Superior temporal gyrus (tissue), 1 donor: Measurements from ENCODE around the gene KREMEN1.

ENCODE experiments used
- DNase-seq: peaks from one replicate; pipeline ENCODE4 v3.0.0-alpha.2; 2016; ENCODE audit errors: extremely low spot score

Gene KREMEN1

GRCh38 chr22:29128891-29129807, 56.3 kb downstream of the KREMEN1 start:
- DNase-seq = no peak

DNA sequence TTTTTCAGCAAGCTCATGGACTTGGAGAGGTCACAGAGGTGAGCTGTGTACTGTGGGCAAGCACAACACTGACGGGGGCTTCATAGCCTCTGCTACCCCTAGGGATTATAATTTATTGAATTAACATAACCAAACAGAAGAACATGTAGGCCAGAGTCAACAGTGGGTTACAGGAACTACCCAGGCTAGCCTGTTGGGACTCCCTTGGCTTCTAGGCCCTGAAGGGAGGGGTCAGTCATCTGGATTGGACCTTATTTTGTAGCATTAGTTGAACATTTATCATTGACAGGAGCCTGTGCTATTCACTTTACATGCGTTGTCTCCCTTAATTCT, 56.9 kb downstream of the KREMEN1 start:
- no peak for DNase-seq

- DNase-seq = no peak
These were observed 57.6 kb downstream of the KREMEN1 start for GRCh38 chr22:29130476-29130875.

DNA sequence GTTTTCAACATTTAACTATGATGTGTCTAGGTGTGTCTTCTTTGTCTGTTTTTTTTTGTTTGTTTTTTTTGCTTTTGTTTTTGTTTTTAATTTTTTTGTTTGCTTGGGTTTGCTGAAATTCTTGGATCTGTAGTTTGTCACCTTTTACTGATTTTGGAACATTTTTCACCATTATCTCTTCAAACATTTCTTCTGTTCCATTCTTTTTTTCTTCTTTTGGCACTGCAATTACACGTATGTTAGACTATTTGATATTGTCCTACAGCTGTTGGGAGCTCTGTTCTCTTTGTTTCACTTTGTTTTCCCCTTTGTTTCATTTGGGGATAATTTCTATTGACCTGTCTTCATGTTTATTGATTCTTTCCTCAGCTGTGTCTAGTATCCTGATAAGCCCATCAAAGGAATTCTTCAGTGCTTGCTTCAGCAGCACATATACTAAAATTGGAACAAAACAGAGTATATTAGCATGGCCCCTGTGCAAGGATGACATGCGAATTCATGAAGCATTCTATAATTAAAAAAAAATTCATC, 60.8 kb downstream of the KREMEN1 start:
- DNase-seq = no peak

DNA sequence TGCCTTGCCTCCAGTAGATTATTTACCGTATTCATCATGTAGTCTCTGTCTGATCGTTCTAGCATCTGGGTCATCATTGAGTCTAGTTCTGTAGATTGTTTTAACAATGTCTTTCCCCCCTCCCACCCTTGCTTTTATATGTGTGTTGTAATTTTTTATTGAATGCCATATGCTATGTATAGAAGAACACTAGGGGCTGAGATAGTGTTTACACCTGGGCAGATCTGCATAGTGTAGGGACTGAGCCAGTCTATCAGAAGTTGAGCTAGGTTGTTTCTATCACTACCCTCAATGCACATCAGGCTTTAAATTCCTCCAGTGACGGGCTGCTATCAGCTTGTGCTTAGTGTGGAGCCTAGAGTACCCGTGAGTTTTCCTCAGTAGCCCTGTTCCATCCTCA, 61.6 kb downstream of the KREMEN1 start:
- DNase-seq = no peak

GRCh38 chr22:29136782-29137700, 64.2 kb downstream of the KREMEN1 start:
- no peak for DNase-seq

- DNase-seq = no peak
These were observed 65.9 kb downstream of the KREMEN1 start for GRCh38 chr22:29138556-29139305.

GRCh38 chr22:29139965-29140782, 67.3 kb downstream of the KREMEN1 start:
- no peak for DNase-seq

DNA sequence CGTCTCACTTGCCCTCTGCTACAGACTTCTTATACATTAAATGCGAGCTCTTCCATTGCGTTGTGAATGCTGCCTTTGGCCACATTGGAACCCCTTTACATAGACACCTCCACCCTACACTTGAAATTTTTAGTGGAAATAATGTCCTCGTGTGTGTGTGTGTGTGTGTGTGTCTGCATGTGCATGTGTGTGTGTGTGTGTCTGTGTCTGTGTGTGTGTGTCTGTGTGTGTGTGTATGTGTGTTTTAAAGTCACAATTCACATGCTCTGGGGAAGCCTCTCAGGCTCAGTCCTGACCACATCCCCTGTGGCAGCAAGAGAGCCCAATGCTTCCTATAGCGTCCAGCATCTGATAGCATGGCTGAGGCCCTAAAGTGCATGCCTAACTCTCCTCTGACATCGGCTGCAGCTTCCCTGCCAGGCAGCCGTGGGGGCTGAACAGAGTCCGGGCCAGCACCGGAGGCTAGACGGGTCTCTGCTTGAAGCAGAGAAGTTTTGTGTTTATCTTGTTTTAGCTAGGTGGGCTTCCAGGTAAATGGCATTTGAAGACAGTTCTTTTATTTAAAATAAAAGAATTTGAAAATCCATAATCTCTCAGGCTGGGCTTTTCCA, 68.3 kb downstream of the KREMEN1 start:
- DNase-seq = no peak

DNA sequence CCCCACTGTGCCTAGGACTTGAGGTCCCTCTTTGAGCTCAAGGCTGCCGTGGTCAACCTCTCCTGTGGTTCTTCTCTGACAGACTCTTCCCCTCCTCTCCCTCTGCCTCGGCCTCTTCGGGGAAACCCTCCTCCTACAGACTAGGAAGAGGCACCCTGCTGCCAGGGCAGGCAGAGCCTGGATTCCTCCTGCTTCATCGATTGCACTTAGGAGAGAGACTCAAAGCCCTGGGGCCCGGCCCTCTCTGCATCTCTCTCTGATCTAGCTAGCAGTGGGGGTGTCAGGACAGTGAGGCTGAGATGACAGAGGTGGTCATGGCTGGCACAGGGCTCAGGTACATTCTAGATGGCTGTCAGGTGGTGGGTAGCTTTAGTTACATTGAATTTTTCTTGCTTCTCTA, 69.3 kb downstream of the KREMEN1 start:
- no peak for DNase-seq

DNA sequence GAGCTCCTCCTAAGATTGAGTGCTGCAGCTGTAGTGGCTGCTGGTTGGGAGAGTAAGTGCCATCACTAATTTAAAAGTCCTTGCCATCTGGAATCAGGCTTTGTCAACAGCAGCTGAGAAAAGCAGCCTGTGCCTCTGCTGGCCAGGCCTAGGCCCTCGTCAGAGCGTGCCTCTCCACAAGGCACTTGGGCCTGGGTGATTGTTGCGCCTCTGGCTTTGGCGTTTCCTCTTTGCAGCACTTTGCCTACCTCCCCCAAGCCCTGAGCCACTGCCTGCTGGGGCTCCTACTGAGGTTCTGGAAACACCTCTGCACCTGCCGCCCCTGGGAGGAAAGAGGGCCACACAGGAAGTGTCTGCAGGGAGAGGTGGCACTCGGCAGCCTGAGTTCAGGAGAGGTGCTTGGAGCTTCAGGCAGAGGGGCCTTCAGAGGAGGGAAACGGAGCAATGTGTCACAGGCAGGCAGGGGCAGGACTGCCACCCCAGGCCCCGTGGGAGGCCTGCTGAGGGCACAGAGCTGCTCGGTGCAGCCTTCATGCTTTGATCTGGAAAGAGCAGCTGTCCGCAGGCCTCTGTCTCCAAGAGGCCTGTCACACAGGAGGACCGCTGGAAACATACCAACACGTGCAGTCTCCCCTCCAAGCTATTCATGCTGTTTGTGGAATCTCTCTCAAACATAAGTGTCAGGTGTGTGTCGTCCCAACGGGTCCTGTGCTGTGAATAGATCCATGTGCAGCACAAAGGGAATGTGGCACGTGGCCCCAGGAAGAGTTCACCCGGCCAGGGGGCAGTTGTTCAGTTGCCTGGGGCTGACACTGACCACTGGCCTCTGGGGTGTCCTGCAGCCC, 71.3 kb downstream of the KREMEN1 start:
- DNase-seq = no peak

- no peak for DNase-seq
These were observed 71.9 kb downstream of the KREMEN1 start for GRCh38 chr22:29144786-29145160.

GRCh38 chr22:29145321-29146072, 72.7 kb downstream of the KREMEN1 start:
- no peak for DNase-seq

GRCh38 chr22:29146091-29146560, 73.3 kb downstream of the KREMEN1 start:
- no peak for DNase-seq

GRCh38 chr22:29146771-29147170, 73.9 kb downstream of the KREMEN1 start:
- no peak for DNase-seq

- peak; percentile 24 for DNase-seq
These were observed 74.6 kb downstream of the KREMEN1 start for GRCh38 chr22:29147331-29147899.

DNA sequence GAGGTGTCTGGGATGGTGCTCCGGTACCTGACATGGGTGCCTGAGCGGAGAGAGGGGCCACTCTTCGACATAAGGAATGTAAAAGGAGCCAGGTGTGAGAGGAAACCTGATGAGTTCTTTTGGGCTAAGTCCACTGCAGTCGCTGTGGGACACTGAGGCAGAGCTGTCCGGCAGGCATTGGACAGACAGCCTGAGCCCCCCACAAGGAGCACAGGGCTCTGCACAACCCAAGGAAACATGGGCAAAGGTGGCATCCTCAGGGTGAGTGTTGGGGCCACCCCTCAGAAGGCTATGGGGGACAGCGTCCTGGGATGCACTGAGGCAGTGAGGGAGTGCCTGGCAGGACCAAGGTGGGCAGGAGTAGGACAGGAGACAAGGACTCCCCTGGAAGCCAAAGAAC, 75.2 kb downstream of the KREMEN1 start:
- no peak for DNase-seq

DNA sequence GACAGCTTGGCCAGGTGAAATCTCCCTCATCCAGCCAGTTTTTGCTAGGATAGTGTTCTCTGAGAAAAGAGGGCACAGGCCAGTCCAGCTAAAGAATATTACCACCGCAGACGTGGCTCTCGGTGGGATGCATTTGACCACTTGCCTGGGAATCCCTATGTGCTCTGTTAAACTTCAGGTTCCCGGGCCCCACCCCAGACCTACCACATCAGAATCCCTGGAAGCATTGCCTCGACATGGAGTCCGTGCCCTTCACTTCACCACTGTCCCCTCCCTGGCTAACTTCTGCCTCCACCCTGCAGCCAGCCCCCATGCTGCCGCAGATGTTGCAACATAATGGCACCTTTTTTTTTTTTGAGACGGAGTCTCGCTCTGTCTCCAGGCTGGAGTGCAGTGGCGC, 76.0 kb downstream of the KREMEN1 start:
- no peak for DNase-seq
